Spinal cord (tissue), 10 donors: ENCODE measurements around the gene MOB1A. TPM values are rescaled to one million over a fixed set of nuclear protein-coding genes. Genes with fewer than 3 reads are reported as not detected.
"Not testable (repeated sequence)": the region's sequence is repeated elsewhere in the genome, so short reads cannot be mapped to it uniquely, and the experiment has no call there.

Experiments used
- DNase-seq, 6 donors: peaks; one replicate each; pipeline versions ENCODE4 v3.0.0 to v3.0.0-alpha.2; 2013 to 2015; ENCODE audit warnings: low spot score in 6 of 6, low read depth in 4 of 6
- H3K27ac ChIP-seq: one replicate; pipeline ENCODE4 v1.5.1; 2013; ENCODE audit warnings: low read depth, low read length, control low read depth
- H3K27me3 ChIP-seq: one replicate; pipeline ENCODE4 v1.6.1; 2013; ENCODE audit warnings: low read length; ENCODE audit not compliant: control insufficient read depth, insufficient read depth
- H3K36me3 ChIP-seq: one replicate; pipeline ENCODE4 v1.6.1; 2013; ENCODE audit warnings: low read length; ENCODE audit not compliant: control insufficient read depth, insufficient read depth
- H3K4me1 ChIP-seq: one replicate; pipeline ENCODE4 v1.6.1; 2013; ENCODE audit warnings: low read length; ENCODE audit not compliant: control insufficient read depth, insufficient read depth
- H3K4me3 ChIP-seq: one replicate; pipeline ENCODE4 v1.5.1; 2013; ENCODE audit warnings: low read depth, low read length, control low read depth
- H3K9me3 ChIP-seq: one replicate; pipeline ENCODE4 v1.6.1; 2013; ENCODE audit warnings: low read length; ENCODE audit not compliant: control insufficient read depth, insufficient read depth
- WGBS: methylation state at CpG from one replicate; pipeline ENCODE4 v1.1.5; 2013; ENCODE audit warnings: missing lambda C conversion rate; ENCODE audit not compliant: insufficient coverage; 5-methylcytosine and 5-hydroxymethylcytosine counted together
- polyA plus RNA-seq, 2 donors: library from polyadenylated mRNA; unstranded; fragments of 120-200 nt; gene quantifications; one replicate each; pipeline ENCODE4 v1.2.1, GENCODE V29; 2013; ENCODE audit not compliant: insufficient read length in 2 of 2
- total RNA-seq, 2 donors: library from RNA; depleted of rRNA in 1 of 2; stranded (reverse); fragments of 120-200 nt in 1 of 2; fragments of >200 nt in 1 of 2; gene quantifications; one replicate each; pipeline versions ENCODE4 v1.2.3 to v1.2.4, GENCODE V29; 2013 to 2014
- donor health status: healthy.

Gene MOB1A
- total and polyA plus RNA-seq, 4 donors: 34.5 to 73.4 (median 53.2) TPM

GRCh38 chr2:74219846-74220486, 41.3 kb upstream of the MOB1A start:
- H3K27me3 ChIP-seq: no peaks in the 10 kb centered on the region
- H3K27ac ChIP-seq: no peak overlapping the region
- H3K4me3 ChIP-seq: no peak overlapping the region
- DNase-seq: no peak
- H3K36me3 ChIP-seq: peaks cover 3% of the 10 kb centered on the region
- no peaks in the 10 kb centered on the region for H3K9me3 ChIP-seq
- 67% methylated on average over 1 of the region's 5 CpGs for WGBS
- no peaks in the 10 kb centered on the region for H3K4me1 ChIP-seq

GRCh38 chr2:74216642-74217041, 38.0 kb upstream of the MOB1A start:
- Histone ChIP-seq H3K36me3 (peaks cover 6% of the 10 kb centered on the region), H3K27ac (no peak overlapping the region), H3K4me3 (no peak overlapping the region), H3K27me3 (no peaks in the 10 kb centered on the region), H3K9me3 (no peaks in the 10 kb centered on the region), H3K4me1 (no peaks in the 10 kb centered on the region)
- no CpG with 5 or more reads among the region's 2 CpGs for WGBS
- DNase-seq: no peak

- not testable (repeated sequence) for H3K4me3 ChIP-seq, H3K27me3 ChIP-seq, H3K27ac ChIP-seq, H3K4me1 ChIP-seq, H3K36me3 ChIP-seq, H3K9me3 ChIP-seq, DNase-seq
- 89% methylated on average over 3 of the region's 6 CpGs for WGBS
Observed at GRCh38 chr2:74215771-74216170, 37.1 kb upstream of the MOB1A start.

- no CpG with 5 or more reads among the region's 3 CpGs for WGBS
- no peaks in the 10 kb centered on the region for H3K4me1 ChIP-seq
- no peak overlapping the region for H3K4me3 ChIP-seq
- H3K27ac ChIP-seq: no peak overlapping the region
- H3K27me3 ChIP-seq: no peaks in the 10 kb centered on the region
- no peak for DNase-seq
- no peaks in the 10 kb centered on the region for H3K9me3 ChIP-seq
- peaks cover 6% of the 10 kb centered on the region for H3K36me3 ChIP-seq
Observed at GRCh38 chr2:74212702-74213410, 34.2 kb upstream of the MOB1A start.

GRCh38 chr2:74206180-74206688, 27.6 kb upstream of the MOB1A start:
- no peak for DNase-seq
- H3K27ac ChIP-seq: no peak overlapping the region

GRCh38 chr2:74205596-74205995, 26.9 kb upstream of the MOB1A start:
- Histone ChIP-seq H3K9me3 (no peaks in the 10 kb centered on the region), H3K27me3 (no peaks in the 10 kb centered on the region), H3K4me3 (no peak overlapping the region), H3K27ac (no peak overlapping the region), H3K4me1 (no peaks in the 10 kb centered on the region), H3K36me3 (no peaks in the 10 kb centered on the region)
- 85% methylated on average over 5 of the region's 6 CpGs for WGBS
- DNase-seq: no peak

More at GRCh38 chr2:74206180-74206688, 27.6 kb upstream of the MOB1A start:
- H3K9me3 ChIP-seq: no peaks in the 10 kb centered on the region
- no peaks in the 10 kb centered on the region for H3K27me3 ChIP-seq
- no peaks in the 10 kb centered on the region for H3K36me3 ChIP-seq
- WGBS: 79% methylated on average over 6 of the region's 6 CpGs
- H3K4me1 ChIP-seq: no peaks in the 10 kb centered on the region
- no peak overlapping the region for H3K4me3 ChIP-seq

- Histone ChIP-seq H3K27me3 (no peaks in the 10 kb centered on the region), H3K36me3 (no peaks in the 10 kb centered on the region), H3K9me3 (no peaks in the 10 kb centered on the region), H3K27ac (no peak overlapping the region), H3K4me3 (no peak overlapping the region), H3K4me1 (no peaks in the 10 kb centered on the region)
- WGBS: no CpG with 5 or more reads among the region's 5 CpGs
- peak in 1 of 6 donors; percentile 6 for DNase-seq
Observed at GRCh38 chr2:74205113-74205512, 26.4 kb upstream of the MOB1A start.

GRCh38 chr2:74204436-74204835, 25.8 kb upstream of the MOB1A start:
- Histone ChIP-seq H3K4me1 (peaks cover 1% of the 10 kb centered on the region), H3K4me3 (no peak overlapping the region), H3K27me3 (no peaks in the 10 kb centered on the region), H3K36me3 (no peaks in the 10 kb centered on the region), H3K27ac (no peak overlapping the region), H3K9me3 (no peaks in the 10 kb centered on the region)
- no CpG with 5 or more reads among the region's 3 CpGs for WGBS
- no peak for DNase-seq

GRCh38 chr2:74201596-74201995, 22.9 kb upstream of the MOB1A start:
- Histone ChIP-seq H3K36me3 (no peaks in the 10 kb centered on the region), H3K9me3 (no peaks in the 10 kb centered on the region), H3K27me3 (no peaks in the 10 kb centered on the region), H3K4me1 (peaks cover 18% of the 10 kb centered on the region), H3K4me3 (no peak overlapping the region), H3K27ac (no peak overlapping the region)
- WGBS: no CpG with 5 or more reads among the region's 1 CpG
- no peak for DNase-seq

GRCh38 chr2:74201196-74201595, 22.5 kb upstream of the MOB1A start:
- H3K4me1 ChIP-seq: peaks cover 18% of the 10 kb centered on the region
- WGBS: 100% methylated on average over 1 of the region's 3 CpGs
- H3K27me3 ChIP-seq: no peaks in the 10 kb centered on the region
- no peak overlapping the region for H3K4me3 ChIP-seq
- H3K9me3 ChIP-seq: no peaks in the 10 kb centered on the region
- no peak for DNase-seq
- H3K36me3 ChIP-seq: no peaks in the 10 kb centered on the region
- no peak overlapping the region for H3K27ac ChIP-seq
